LHCN-M2 (cell line): ENCODE data around the gene ARL4C. TPM values are rescaled to one million over a fixed set of nuclear protein-coding genes. Genes with fewer than 3 reads are reported as not detected.
"Not testable (repeated sequence)": the region's sequence is repeated elsewhere in the genome, so short reads cannot be mapped to it uniquely, and the experiment has no call there.

Source experiments
- DNase-seq: peaks from one replicate; pipeline ENCODE4 v3.0.0-alpha.2; 2012; ENCODE audit warnings: low read depth
- total RNA-seq: library from RNA; depleted of rRNA; stranded (reverse); fragments of >200 nt; gene quantifications from 2 replicates; pipeline ENCODE4 v1.2.3, GENCODE V29; 2014

The ARL4C gene
- total RNA-seq, 1 experiment from 2014 or later, result 19.6 TPM

GRCh38 chr2:234478121-234478858 is 18.6 kb downstream of the ARL4C start:
- DNase-seq, result no peak

DNA sequence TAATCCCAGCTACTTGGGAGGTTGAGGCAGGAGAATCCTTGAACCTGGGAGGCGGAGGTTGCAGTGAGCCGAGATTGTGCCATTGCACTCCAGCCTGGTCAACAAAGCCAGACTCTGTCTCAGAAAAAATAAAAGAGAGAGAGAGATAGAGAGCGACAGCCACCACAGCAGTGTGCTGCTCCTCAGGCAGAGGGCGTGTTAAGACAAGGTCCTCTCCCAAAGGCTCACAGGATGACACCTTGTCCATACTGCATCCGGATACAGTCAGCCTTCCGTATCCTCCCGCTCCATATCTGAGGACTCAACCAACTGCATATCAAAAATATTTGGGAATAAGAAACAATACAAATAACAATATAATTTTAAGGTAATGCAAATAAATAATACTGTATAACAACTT is 20.1 kb downstream of the ARL4C start:
- no peak for DNase-seq

DNA sequence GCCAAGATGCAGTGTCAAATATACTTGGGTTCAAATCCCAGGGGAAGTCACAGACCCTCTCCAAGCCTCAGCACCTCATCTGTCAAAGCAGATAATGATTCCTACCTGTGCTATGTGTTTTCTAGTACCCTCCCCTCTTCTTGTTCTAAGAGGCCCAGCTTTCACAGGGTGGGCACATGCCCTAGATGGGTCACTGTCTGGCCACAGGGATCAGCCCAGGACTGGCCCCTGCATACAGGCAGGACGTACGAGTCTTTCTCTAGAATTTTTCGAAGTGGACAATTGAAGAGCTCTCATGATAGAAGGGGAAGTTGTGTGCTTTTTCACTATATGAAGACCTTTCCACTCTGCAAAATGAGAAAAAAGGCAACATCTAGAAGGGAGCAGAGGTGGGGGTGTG is 22.2 kb downstream of the ARL4C start:
- DNase-seq, result no peak

- DNase-seq, result no peak
Observed at GRCh38 chr2:234472155-234472554, 24.7 kb downstream of the ARL4C start.

DNA sequence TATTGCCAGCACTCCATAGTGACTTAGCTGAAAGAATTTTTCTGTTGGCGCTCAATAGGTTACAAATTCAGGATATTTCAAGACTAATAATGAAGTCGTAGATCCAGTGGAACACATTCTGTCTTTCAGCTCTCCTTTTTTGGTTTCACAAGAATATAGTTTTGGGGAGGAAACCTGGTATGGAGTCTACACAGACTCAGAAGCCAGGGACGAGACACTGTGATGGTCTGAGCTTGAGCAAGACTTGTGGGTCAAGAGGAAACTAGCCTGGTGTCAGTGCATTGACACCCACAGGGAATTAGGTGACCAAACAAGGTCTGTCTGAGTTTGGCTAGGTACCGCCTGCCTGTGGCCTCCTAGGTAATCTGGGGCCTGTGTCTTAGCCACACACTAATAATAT is 26.9 kb downstream of the ARL4C start:
- no peak for DNase-seq

GRCh38 chr2:234469251-234469845 is 27.5 kb downstream of the ARL4C start:
- no peak for DNase-seq

DNA sequence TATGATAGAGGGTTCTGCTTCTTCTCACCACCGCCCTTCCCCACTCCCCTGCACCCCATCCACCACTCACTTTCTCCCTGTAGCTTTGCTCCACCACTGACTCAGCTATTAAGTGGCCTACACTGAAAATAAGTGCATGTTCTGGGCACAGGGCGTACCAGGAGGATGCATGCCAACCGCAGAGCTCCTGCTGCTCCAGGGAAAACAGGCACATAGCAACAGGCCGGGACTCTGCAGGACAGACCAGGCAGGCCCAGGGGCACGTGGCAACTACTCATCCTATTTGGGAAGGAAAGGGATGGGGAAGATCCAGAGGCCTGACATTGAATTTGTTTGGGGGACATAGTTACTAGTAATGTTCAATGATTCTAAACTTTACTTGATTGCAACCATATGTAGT is 28.4 kb downstream of the ARL4C start:
- no peak for DNase-seq

GRCh38 chr2:234467289-234467688 is 29.6 kb downstream of the ARL4C start:
- DNase-seq, result peak; percentile 86

DNA sequence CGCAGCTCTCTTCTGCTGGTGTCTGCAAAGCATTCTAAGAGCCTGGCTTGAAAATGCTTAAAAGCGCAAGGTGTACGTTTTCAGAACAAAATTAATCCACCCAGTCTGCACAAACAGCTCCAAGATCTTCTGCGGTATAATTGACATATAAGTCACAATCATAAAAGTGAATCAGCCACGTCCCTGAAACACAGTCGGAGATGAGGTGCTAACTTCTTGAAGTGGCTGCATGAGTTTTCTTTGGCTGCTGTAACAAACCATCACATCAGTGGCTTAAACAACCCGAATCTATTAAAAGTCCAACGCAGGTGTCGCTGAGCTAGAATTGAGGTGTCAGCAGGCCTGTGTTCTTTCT is 32.6 kb downstream of the ARL4C start:
- DNase-seq, result no peak

GRCh38 chr2:234463626-234464290 is 33.1 kb downstream of the ARL4C start:
- DNase-seq, result no peak

- no peak for DNase-seq
Observed at GRCh38 chr2:234462218-234462992, 34.5 kb downstream of the ARL4C start.

GRCh38 chr2:234459401-234460009 is 37.4 kb downstream of the ARL4C start:
- DNase-seq, result no peak

- DNase-seq, result no peak
Observed at GRCh38 chr2:234458466-234458865, 38.4 kb downstream of the ARL4C start.

GRCh38 chr2:234457421-234457820 is 39.5 kb downstream of the ARL4C start:
- DNase-seq, result peak; percentile 64

GRCh38 chr2:234455246-234455645 is 41.6 kb downstream of the ARL4C start:
- not testable (repeated sequence) for DNase-seq

- DNase-seq, result no peak
Observed at GRCh38 chr2:234454433-234454832, 42.4 kb downstream of the ARL4C start.

GRCh38 chr2:234453216-234453615 is 43.7 kb downstream of the ARL4C start:
- DNase-seq, result no peak

DNA sequence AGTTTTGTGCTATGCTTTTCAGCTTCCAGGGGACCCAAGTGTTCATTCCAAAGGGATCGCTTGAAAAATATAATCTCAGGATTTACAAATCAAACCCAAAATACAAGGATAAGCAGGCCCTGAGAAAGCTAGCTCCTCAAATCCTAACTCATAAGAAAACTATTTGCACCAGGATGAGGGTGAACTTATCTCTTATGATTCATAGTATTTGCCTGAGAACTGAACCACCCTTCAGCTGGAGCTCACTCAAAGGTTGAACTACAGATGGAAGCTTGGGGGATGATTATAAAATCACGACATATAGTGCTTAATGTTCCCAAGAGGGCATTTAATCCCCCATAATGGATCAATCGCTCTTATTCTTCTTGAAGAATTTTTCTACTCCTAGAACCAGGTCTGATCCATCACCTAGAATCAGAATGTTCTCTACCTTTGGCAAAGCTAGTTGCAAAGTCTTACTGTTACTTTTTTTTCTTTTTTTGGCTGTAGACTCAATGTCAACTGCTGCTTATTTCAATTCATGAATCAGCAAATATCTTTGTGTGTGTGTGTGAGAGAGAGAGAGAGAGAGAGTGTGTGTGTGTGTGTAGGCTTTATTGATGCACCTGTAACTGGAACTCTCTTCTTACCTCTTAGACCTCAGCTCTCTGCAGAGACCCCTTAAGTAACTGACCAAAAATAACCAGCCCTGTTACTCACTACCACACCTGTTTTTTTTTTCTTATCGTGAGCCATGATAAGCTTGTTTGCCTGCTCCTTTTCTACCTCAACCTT is 44.8 kb downstream of the ARL4C start:
- peak; percentile 77 for DNase-seq

- DNase-seq, result no peak
Observed at GRCh38 chr2:234451242-234451641, 45.6 kb downstream of the ARL4C start.

DNA sequence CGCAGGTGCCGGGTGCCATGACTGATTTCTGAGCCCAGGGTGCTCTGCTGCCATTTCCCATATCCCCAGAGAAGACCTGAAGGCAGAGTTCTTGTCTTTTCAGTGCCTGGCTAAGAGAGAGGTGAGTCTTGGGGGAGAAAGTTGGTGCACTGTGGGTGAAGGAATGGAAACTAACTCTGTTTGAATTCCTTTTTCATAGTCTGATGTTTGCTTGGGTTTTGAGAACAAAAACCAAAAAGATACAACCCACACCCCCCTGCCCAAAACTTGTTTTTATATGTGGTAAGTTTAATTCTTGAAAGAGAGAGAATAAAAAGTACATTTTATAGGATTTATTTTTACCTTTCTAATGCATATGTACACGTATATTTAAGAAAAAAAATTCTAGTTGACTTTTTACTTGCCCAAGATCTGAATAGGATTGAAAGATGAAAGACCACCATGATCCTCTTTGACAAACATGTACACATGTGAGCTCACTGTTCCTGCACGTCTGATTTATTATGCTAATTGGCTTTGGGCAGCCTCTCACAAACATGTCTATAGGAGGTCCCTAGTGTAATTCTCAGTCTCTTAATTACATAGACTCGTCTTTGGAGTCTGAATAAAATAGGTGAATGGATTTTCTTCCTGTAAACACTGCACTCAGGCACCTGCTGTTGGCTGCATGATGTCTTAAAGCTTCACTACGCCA is 46.3 kb downstream of the ARL4C start:
- no peak for DNase-seq
